Measurements from ENCODE around the gene NMT2. TPM values are rescaled to one million over a fixed set of nuclear protein-coding genes. Genes with fewer than 3 reads are reported as not detected.

The NMT2 gene
- total and polyA plus RNA-seq, 4 donors: 9.6 to 19.1 (median 17.0) TPM

DNA sequence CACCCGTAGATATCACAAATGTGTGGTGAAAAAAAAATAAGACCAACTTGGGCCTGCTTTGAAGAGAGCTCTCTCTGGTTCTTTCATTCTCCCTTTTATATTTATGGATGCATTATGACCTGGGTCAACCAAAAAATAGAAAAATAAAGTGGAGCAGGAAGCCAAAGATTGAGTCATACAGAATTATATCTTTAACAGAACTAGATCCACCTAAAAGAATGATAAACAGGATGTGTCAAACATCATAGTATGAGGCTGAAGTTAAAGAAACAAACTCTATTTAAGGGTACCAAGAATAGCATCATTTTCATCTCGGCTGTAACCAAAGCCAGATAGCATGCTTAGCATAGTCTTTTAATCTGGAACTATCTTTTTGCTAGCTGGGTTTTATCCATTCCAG, 28.8 kb upstream of the NMT2 start:
- TF ChIP-seq, protein P1, sequence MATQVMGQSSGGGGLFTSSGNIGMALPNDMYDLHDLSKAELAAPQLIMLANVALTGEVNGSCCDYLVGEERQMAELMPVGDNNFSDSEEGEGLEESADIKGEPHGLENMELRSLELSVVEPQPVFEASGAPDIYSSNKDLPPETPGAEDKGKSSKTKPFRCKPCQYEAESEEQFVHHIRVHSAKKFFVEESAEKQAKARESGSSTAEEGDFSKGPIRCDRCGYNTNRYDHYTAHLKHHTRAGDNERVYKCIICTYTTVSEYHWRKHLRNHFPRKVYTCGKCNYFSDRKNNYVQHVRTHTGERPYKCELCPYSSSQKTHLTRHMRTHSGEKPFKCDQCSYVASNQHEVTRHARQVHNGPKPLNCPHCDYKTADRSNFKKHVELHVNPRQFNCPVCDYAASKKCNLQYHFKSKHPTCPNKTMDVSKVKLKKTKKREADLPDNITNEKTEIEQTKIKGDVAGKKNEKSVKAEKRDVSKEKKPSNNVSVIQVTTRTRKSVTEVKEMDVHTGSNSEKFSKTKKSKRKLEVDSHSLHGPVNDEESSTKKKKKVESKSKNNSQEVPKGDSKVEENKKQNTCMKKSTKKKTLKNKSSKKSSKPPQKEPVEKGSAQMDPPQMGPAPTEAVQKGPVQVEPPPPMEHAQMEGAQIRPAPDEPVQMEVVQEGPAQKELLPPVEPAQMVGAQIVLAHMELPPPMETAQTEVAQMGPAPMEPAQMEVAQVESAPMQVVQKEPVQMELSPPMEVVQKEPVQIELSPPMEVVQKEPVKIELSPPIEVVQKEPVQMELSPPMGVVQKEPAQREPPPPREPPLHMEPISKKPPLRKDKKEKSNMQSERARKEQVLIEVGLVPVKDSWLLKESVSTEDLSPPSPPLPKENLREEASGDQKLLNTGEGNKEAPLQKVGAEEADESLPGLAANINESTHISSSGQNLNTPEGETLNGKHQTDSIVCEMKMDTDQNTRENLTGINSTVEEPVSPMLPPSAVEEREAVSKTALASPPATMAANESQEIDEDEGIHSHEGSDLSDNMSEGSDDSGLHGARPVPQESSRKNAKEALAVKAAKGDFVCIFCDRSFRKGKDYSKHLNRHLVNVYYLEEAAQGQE (IDR thresholded peaks at IDR 0.05): no peak
- TF ChIP-seq MAX (IDR thresholded peaks at IDR 0.05) (no peak), HNF4G (IDR thresholded peaks at IDR 0.05) (no peak), ATF3 (IDR thresholded peaks at IDR 0.05) (no peak)
- no peak overlapping the region for H3K9ac ChIP-seq (ENCODE audit: low read depth in 1 of 2, low read length in 2 of 2)
- 73% methylated on average over 2 of the region's 2 CpGs for WGBS

DNA sequence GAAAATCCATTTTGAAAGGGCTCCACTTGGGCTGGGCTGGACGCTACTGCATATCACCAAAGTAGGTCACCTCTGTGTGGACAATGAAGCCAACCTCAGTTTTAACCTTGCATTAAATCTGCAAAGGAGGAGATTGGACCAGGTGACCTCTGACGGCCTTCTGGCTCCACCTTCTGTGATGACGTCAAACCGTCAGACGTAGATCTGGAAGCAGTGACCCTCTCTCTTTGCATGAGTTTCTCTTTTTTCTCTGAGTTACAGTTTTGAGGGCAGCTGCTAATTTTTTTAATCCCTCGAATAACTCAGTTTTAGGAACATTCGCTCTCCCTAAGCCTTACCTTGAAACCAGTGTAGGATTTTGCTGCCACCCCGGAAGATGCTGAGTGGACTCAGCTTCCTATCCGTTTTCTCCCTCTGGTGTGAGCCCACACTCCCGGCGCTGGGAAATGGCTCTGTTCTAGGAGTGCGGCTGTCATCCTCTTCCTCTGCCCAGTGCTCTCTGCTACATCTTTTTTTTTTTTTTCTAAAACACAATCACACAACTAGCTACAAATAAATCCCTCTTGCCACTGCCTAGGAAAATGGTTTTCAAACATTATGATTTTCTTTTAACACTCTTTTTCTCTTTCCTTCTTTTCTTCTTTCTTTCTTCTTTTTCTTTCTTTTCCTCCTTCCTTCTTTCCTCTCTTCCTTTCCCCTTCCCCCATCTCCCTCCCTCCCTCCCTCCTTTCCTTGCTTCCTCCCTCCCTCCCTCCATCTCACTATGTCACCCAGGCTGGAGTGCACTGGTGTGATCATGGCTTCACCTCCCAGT, 27.7 kb upstream of the NMT2 start:
- TF ChIP-seq GABPA (IDR thresholded peaks at IDR 0.05 in 1 of 2, conservative IDR thresholded peaks at IDR 0.05 in 1 of 2) (no peak), RXRA (IDR thresholded peaks at IDR 0.05) (no peak), JUND (IDR thresholded peaks at IDR 0.05) (no peak), HNF4A (conservative IDR thresholded peaks at IDR 0.05) (no peak), FOXA1 (IDR thresholded peaks at IDR 0.05) (no peak), EGR1 (IDR thresholded peaks at IDR 0.05; ENCODE audit: low read depth in 2 of 2) (no peak), TAF1 (conservative IDR thresholded peaks at IDR 0.05) (no peak), HNF4G (IDR thresholded peaks at IDR 0.05) (no peak), SP1 (IDR thresholded peaks at IDR 0.05) (no peak), NR2F2 (IDR thresholded peaks at IDR 0.05) (no peak), RAD21 (IDR thresholded peaks at IDR 0.05) (no peak)
- TF ChIP-seq, protein P1 (IDR thresholded peaks at IDR 0.05): no peak
- DNase-seq (ENCODE audit: low spot score): no peak
- no peaks in the 10 kb centered on the region for H3K9me3 ChIP-seq (ENCODE audit: control insufficient read depth in 4 of 4, low read length in 3 of 4)
- H3K27ac ChIP-seq (ENCODE audit: low read depth in 1 of 2, low read length in 2 of 2): peak overlapping the region in 1 of 2 donors; percentile 41
- no peaks in the 10 kb centered on the region for H3K36me3 ChIP-seq (ENCODE audit: control insufficient read depth in 4 of 4, insufficient read depth in 3 of 4, low read depth in 1 of 4, low read length in 3 of 4)
- H3K4me3 ChIP-seq (ENCODE audit: low read depth in 1 of 3, low read length in 3 of 3): no peak overlapping the region
- no peak overlapping the region for H3K9ac ChIP-seq (ENCODE audit: low read depth in 1 of 2, low read length in 2 of 2)
- no peaks in the 10 kb centered on the region for H3K4me1 ChIP-seq (ENCODE audit: control insufficient read depth in 4 of 4, insufficient read depth in 4 of 4, low read length in 3 of 4)
- H3K27me3 ChIP-seq (ENCODE audit: control insufficient read depth in 4 of 4, insufficient read depth in 4 of 4, low read length in 3 of 4): no peaks in the 10 kb centered on the region
- WGBS: 64% methylated on average over 12 of the region's 12 CpGs

More for the DNA sequence above, 28.8 kb upstream of the NMT2 start:
- Histone ChIP-seq H3K27ac (ENCODE audit: low read depth in 1 of 2, low read length in 2 of 2) (no peak overlapping the region), H3K36me3 (ENCODE audit: control insufficient read depth in 4 of 4, insufficient read depth in 3 of 4, low read depth in 1 of 4, low read length in 3 of 4) (no peaks in the 10 kb centered on the region), H3K4me1 (ENCODE audit: control insufficient read depth in 4 of 4, insufficient read depth in 4 of 4, low read length in 3 of 4) (no peaks in the 10 kb centered on the region), H3K4me3 (ENCODE audit: low read depth in 1 of 3, low read length in 3 of 3) (no peak overlapping the region), H3K9me3 (ENCODE audit: control insufficient read depth in 4 of 4, low read length in 3 of 4) (no peaks in the 10 kb centered on the region), H3K27me3 (ENCODE audit: control insufficient read depth in 4 of 4, insufficient read depth in 4 of 4, low read length in 3 of 4) (no peaks in the 10 kb centered on the region)
- DNase-seq (ENCODE audit: low spot score): no peak
